ENCODE measurements around the gene GPS1. TPM values are rescaled to one million over a fixed set of nuclear protein-coding genes. Genes with fewer than 3 reads are reported as not detected.
A peak's percentile ranks its signal among the peaks of the same experiment; 100 is the strongest.

The GPS1 gene
- total and polyA plus RNA-seq, 2 donors from 2014 or later, result 99.3 to 149 TPM

DNA sequence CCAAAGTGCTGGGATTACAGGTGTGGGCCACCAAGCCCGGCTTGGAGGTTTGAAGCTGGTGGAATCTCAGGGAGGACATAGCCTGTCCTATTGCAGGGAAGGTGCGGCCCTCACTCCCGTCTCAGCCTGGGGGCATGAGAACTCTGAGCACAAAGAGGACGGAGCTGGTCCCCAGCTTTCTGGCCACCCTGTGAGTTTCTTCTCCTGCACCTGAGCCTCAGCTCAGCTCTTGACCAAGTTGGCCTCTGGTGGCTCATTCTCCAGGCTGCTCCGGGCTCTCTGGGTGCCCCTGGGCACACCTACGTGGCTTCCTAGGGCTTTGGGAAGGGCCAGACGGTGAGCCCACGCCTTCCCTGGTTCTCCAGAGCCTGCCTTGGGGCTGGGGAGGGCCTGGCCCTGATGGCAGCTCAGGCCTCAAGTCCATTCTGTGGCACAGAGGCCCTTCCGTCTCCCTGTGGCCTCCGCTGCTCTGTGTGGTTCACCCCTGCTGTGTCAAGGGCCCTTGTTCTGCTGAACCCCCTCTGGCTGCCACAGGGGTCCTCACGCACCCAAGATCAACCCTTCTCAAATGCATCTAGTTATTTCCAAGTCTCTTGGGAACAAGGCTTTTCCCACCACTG lies 53.2 kb downstream of the GPS1 start:
- intact Hi-C loops (cut with DNase I), result no loop called here

DNA sequence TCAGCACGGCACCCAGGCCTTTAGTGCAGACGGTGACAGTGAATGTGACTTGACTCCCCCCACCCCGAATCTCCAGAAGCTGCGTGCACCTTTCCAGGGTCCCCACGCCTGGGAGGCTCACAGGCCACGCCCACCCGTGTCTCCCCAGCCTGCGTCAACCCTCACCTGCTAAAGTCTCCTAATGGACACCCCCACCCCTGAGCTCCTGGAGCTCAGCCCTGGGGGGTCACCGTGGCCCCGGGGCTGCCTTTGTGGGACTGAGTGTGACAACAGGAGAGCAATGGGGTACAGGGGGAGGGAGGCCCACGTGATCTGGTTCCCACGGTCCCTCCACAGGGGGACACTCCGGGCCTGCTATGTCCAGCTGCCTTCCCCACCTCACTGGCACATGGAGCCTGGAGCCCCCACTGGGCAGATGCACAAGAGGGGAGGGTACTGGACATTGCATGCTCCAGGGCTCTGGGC lies 53.8 kb downstream of the GPS1 start:
- no peaks in the 10 kb centered on the region for H3K9me3 ChIP-seq (ENCODE audit: control insufficient read depth in 2 of 3, insufficient read depth in 1 of 3, low read length in 3 of 3)
- no peak overlapping the region for H3K4me3 ChIP-seq (ENCODE audit: low read length in 3 of 3)
- peaks cover 0 to 45% (median 21%) of the 10 kb centered on the region in 3 donors for H3K4me1 ChIP-seq (ENCODE audit: control insufficient read depth in 2 of 3, insufficient read depth in 2 of 3, low read depth in 1 of 3, low read length in 3 of 3)
- intact Hi-C loops (cut with DNase I), result no loop called here
- FAIRE-seq (no peak), DNase-seq (peak in 2 of 5 donors; percentile 70 to 76)
- TF ChIP-seq, protein P1, sequence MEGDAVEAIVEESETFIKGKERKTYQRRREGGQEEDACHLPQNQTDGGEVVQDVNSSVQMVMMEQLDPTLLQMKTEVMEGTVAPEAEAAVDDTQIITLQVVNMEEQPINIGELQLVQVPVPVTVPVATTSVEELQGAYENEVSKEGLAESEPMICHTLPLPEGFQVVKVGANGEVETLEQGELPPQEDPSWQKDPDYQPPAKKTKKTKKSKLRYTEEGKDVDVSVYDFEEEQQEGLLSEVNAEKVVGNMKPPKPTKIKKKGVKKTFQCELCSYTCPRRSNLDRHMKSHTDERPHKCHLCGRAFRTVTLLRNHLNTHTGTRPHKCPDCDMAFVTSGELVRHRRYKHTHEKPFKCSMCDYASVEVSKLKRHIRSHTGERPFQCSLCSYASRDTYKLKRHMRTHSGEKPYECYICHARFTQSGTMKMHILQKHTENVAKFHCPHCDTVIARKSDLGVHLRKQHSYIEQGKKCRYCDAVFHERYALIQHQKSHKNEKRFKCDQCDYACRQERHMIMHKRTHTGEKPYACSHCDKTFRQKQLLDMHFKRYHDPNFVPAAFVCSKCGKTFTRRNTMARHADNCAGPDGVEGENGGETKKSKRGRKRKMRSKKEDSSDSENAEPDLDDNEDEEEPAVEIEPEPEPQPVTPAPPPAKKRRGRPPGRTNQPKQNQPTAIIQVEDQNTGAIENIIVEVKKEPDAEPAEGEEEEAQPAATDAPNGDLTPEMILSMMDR (IDR thresholded peaks at IDR 0.05; ENCODE audit: borderline replicate concordance, extremely low read depth, insufficient read depth), result no peak
- H3K9ac ChIP-seq (ENCODE audit: low read length in 3 of 3), result no peak overlapping the region
- peak overlapping the region in 1 of 2 donors; percentile 22 for H3K27ac ChIP-seq (ENCODE audit: low read depth in 2 of 2, low read length in 2 of 2)
- H3K27me3 ChIP-seq (ENCODE audit: control insufficient read depth, insufficient read depth, low read length), result no peaks in the 10 kb centered on the region
- peaks cover 0 to 2% (median 0%) of the 10 kb centered on the region in 3 donors for H3K36me3 ChIP-seq (ENCODE audit: control insufficient read depth in 2 of 3, insufficient read depth in 3 of 3, low read length in 3 of 3)

More for the DNA sequence above, 53.2 kb downstream of the GPS1 start:
- H3K27ac ChIP-seq (ENCODE audit: low read depth in 2 of 2, low read length in 2 of 2), result peak overlapping the region; percentile 22 to 32
- H3K4me3 ChIP-seq (ENCODE audit: low read length in 3 of 3), result no peak overlapping the region
- TF ChIP-seq, protein P1 (IDR thresholded peaks at IDR 0.05; ENCODE audit: borderline replicate concordance, extremely low read depth, insufficient read depth), result no peak
- DNase-seq (no peak), FAIRE-seq (no peak)
- H3K36me3 ChIP-seq (ENCODE audit: control insufficient read depth in 2 of 3, insufficient read depth in 3 of 3, low read length in 3 of 3), result peaks cover 0 to 2% (median 0%) of the 10 kb centered on the region in 3 donors
- no peaks in the 10 kb centered on the region for H3K27me3 ChIP-seq (ENCODE audit: control insufficient read depth, insufficient read depth, low read length)
- H3K9me3 ChIP-seq (ENCODE audit: control insufficient read depth in 2 of 3, insufficient read depth in 1 of 3, low read length in 3 of 3), result no peaks in the 10 kb centered on the region
- peaks cover 0 to 49% (median 21%) of the 10 kb centered on the region in 3 donors for H3K4me1 ChIP-seq (ENCODE audit: control insufficient read depth in 2 of 3, insufficient read depth in 2 of 3, low read depth in 1 of 3, low read length in 3 of 3)
- H3K9ac ChIP-seq (ENCODE audit: low read length in 3 of 3), result no peak overlapping the region

DNA sequence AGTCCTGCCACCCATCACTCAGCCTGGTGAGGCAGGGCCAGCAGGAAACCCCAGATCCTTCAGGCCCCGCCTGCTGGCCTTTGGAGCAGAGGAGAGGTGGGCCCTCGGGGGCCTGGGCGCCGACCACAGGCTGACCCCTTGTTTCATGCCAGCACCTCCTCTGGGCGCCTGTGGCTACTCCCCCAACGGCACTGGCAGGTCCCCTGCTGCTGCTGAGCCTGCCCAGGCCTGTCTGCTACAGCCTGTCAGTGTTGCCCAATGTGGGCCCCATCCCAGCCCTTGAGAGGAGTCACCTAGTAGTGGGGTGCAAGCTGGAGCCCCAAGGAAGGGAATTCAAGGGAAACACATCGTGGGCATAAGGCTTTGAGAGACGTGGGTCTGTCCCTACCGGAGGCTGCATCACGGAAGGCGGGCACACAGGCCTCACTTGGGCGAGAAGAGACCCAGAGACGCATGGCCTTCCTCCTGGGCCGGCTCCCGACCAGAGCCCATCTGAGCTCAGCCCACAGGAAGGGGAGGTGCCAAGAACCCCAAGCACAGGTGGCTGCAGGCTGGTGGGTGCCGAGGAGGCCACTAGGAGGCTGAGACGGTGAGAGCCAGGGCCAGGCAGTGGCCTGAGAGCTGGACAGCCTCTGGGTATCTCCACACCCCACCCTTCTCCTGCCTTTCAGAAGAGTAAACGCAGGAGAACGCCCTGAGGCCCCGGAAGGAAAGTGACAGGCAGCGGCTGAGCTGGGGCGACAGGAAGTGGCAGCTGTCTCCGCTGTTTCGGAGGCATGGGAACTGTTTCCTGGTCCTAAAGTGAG lies 54.4 kb downstream of the GPS1 start:
- Histone ChIP-seq H3K4me3 (ENCODE audit: low read length in 3 of 3) (peak overlapping the region in 2 of 3 donors; percentile 9 to 27), H3K9ac (ENCODE audit: low read length in 3 of 3) (peak overlapping the region in 1 of 3 donors; percentile 51), H3K27me3 (ENCODE audit: control insufficient read depth, insufficient read depth, low read length) (no peaks in the 10 kb centered on the region), H3K36me3 (ENCODE audit: control insufficient read depth in 2 of 3, insufficient read depth in 3 of 3, low read length in 3 of 3) (peaks cover 0 to 2% (median 0%) of the 10 kb centered on the region in 3 donors), H3K9me3 (ENCODE audit: control insufficient read depth in 2 of 3, insufficient read depth in 1 of 3, low read length in 3 of 3) (no peaks in the 10 kb centered on the region), H3K4me1 (ENCODE audit: control insufficient read depth in 2 of 3, insufficient read depth in 2 of 3, low read depth in 1 of 3, low read length in 3 of 3) (peaks cover 0 to 43% (median 21%) of the 10 kb centered on the region in 3 donors), H3K27ac (ENCODE audit: low read depth in 2 of 2, low read length in 2 of 2) (peak overlapping the region; percentile 41 to 65)
- intact Hi-C loops (cut with DNase I), result no loop called here
- peak; percentile 65 to 84 (median 75) for DNase-seq
- TF ChIP-seq, protein P1 (IDR thresholded peaks at IDR 0.05; ENCODE audit: borderline replicate concordance, extremely low read depth, insufficient read depth), result no peak
- no peak for FAIRE-seq

Data from kidney (tissue), 14 donors.